ENCODE results near the gene GALNT15.

- TF ChIP-seq EZH2 (IDR thresholded peaks at IDR 0.05; ENCODE audit: insufficient read depth, poor library complexity, severe bottlenecking) (no peak), EZH2phosphoT487 (IDR thresholded peaks at IDR 0.05; ENCODE audit: insufficient read depth, low read depth) (no peak)
Measured at GRCh38 chr3:16142350-16143025, 32.0 kb upstream of the GALNT15 start.
